HepG2 (cell line): ENCODE data around the gene ENTPD2. TPM values are rescaled to one million over a fixed set of nuclear protein-coding genes. Genes with fewer than 3 reads are reported as not detected.

Experiments used
- AGO1 ChIP-seq: fragments of 200-400 bp; formaldehyde crosslinking; IDR thresholded peaks from 2 replicates; pipeline ENCODE4 v1.6.1; 2017; ENCODE audit warnings: mild to moderate bottlenecking, low read depth, low read length, moderate library complexity; ENCODE audit not compliant: poor library complexity, severe bottlenecking
- AKAP8 ChIP-seq: sonication (generic); formaldehyde crosslinking; IDR thresholded peaks from 2 replicates; pipeline ENCODE4 v1.5.1; 2020; ENCODE audit warnings: mild to moderate bottlenecking, missing genetic modification reagents
- FOXJ3 ChIP-seq: sonication (generic); formaldehyde crosslinking; IDR thresholded peaks from 2 replicates; pipeline ENCODE4 v1.4.0; 2020; ENCODE audit warnings: missing genetic modification reagents, mild to moderate bottlenecking, borderline replicate concordance
- GFI1 ChIP-seq: sonication (generic); formaldehyde crosslinking; IDR thresholded peaks from 2 replicates; pipeline ENCODE4 v1.5.0; 2020; ENCODE audit warnings: missing genetic modification reagents, mild to moderate bottlenecking, borderline replicate concordance
- HNRNPL ChIP-seq: fragments of 200-400 bp; formaldehyde crosslinking; IDR thresholded peaks from 2 replicates; pipeline ENCODE4 v1.6.1; 2017; ENCODE audit warnings: mild to moderate bottlenecking, low read depth, low read length
- NCOA5 ChIP-seq: sonication (generic); formaldehyde crosslinking; IDR thresholded peaks from 2 replicates; pipeline ENCODE4 v1.4.0; 2020; ENCODE audit warnings: missing genetic modification reagents
- PHF5A ChIP-seq: IDR thresholded peaks from one replicate; pipeline ENCODE4 v1.6.1; 2018; ENCODE audit warnings: low read depth, missing genetic modification reagents; ENCODE audit not compliant: unreplicated experiment
- RXRA ChIP-seq: sonication (generic); formaldehyde crosslinking; IDR thresholded peaks from 2 replicates; pipeline ENCODE4 v1.5.1; 2020; ENCODE audit warnings: missing genetic modification reagents
- SALL2 ChIP-seq: sonication (generic); formaldehyde crosslinking; IDR thresholded peaks from 2 replicates; pipeline ENCODE4 v1.8.1; 2023; ENCODE audit warnings: mild to moderate bottlenecking, missing genetic modification reagents, inconsistent platforms
- SRSF4 ChIP-seq: fragments of 200-400 bp; formaldehyde crosslinking; IDR thresholded peaks from one replicate; pipeline ENCODE4 v1.6.1; 2018; ENCODE audit warnings: mild to moderate bottlenecking, low read depth, low read length, moderate library complexity; ENCODE audit not compliant: poor library complexity, severe bottlenecking
- YEATS2 ChIP-seq: sonication (generic); formaldehyde crosslinking; IDR thresholded peaks from 2 replicates; pipeline ENCODE4 v1.4.0; 2020; ENCODE audit warnings: missing genetic modification reagents, borderline replicate concordance
- ZNF10 ChIP-seq: sonication (generic); formaldehyde crosslinking; IDR thresholded peaks from 2 replicates; pipeline ENCODE4 v1.4.0; 2020; ENCODE audit warnings: mild to moderate bottlenecking, low read depth, missing genetic modification reagents, borderline replicate concordance
- ZNF446 ChIP-seq: sonication (generic); formaldehyde crosslinking; IDR thresholded peaks from 2 replicates; pipeline ENCODE4 v1.5.0; 2020; ENCODE audit warnings: mild to moderate bottlenecking, missing genetic modification reagents
- ZNF709 ChIP-seq: sonication (generic); formaldehyde crosslinking; IDR thresholded peaks from 2 replicates; pipeline ENCODE4 v1.5.0; 2020; ENCODE audit warnings: mild to moderate bottlenecking, missing genetic modification reagents
- ZNF749 ChIP-seq: sonication (generic); formaldehyde crosslinking; IDR thresholded peaks from 2 replicates; pipeline ENCODE4 v1.8.0; 2022; ENCODE audit warnings: mild to moderate bottlenecking, missing genetic modification reagents, moderate library complexity, borderline replicate concordance
- polyA plus RNA-seq, 8 experiments: library from polyadenylated mRNA; depleted of rRNA in 3 of 8; stranded (reverse) in 7 of 8; unstranded in 1 of 8; fragments of >200 nt; fragmentation: Illumina TruSeq in 4 of 8; extraction: Trizol in 4 of 8; gene quantifications; 2 replicates each; pipeline versions ENCODE4 v1.2.1 to v1.2.3, GENCODE V29; 2011 to 2016; ENCODE audit warnings: low read depth in 4 of 8, missing spikeins in 1 of 8, mixed read lengths in 1 of 8; ENCODE audit not compliant: insufficient read depth in 1 of 8
- total RNA-seq, 5 experiments: library from RNA; depleted of rRNA; stranded (reverse); fragments of >200 nt; fragmentation: Illumina TruSeq; extraction: Trizol; gene quantifications; 2 replicates each; pipeline ENCODE4 v1.2.3, GENCODE V29; 2016; ENCODE audit warnings: low read depth in 1 of 5
- TF ChIP-seq, protein P1 (sequence below): sonication (generic); formaldehyde crosslinking; IDR thresholded peaks from 2 replicates; pipeline ENCODE4 v1.4.0; 2020; ENCODE audit warnings: missing genetic modification reagents, mild to moderate bottlenecking, borderline replicate concordance
- TF ChIP-seq, protein P2 (sequence below): IDR thresholded peaks from 2 replicates; pipeline ENCODE4 v1.4.0; 2020; ENCODE audit warnings: mild to moderate bottlenecking, missing genetic modification reagents
- TF ChIP-seq, protein P3 (sequence below): sonication (generic); formaldehyde crosslinking; IDR thresholded peaks from 2 replicates; pipeline ENCODE4 v1.4.0; 2020; ENCODE audit warnings: missing genetic modification reagents, borderline replicate concordance

Gene ENTPD2
- total and polyA plus RNA-seq, 2 of the 13 experiments (the other 11 are each of a cell fraction or from before 2014, with no cell fraction given) = 0.95 to 3.2 TPM

DNA sequence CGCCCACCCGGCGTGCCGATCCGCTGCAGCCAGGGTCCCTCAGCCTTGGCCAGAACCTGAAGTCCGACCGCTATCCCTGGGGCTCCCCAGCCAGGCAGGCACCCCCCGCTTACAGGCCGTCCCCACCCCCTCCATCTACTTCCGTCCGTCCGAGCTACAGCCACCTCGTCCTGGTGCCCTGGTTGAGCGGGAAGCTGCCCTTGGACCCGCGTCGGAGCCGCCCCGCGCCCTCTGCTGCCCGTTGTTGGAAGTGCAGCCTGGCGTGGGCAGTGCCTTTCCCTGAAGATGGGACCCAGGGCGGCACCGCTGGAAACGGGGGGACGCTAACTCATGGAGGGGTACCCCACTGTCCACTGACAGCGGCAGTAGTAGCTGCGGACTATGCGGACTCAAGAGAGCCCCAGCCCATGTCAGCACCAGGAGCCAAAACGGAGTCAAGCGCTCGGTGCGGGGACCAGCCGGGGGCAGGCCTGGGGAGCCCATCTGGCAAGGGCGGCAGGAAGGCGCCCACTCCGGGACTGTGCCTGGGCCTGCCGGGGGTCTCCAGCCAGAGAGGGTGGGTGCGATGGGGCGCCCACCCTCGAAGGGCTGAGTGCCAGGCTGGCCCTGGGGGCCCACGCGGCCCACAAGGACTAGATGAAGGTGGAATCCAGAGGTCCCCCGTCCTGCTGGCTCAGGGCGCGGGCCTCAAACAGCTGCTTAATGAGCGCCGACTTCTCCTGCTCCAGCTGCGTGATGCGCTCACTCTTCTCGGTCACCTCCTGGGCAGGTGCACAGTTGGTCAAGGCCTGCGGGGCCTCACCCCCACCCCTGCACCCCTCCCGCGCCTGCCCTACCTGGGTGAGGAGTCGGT, 10.4 kb upstream of the ENTPD2 start (continued):
- TF ChIP-seq, protein P1, sequence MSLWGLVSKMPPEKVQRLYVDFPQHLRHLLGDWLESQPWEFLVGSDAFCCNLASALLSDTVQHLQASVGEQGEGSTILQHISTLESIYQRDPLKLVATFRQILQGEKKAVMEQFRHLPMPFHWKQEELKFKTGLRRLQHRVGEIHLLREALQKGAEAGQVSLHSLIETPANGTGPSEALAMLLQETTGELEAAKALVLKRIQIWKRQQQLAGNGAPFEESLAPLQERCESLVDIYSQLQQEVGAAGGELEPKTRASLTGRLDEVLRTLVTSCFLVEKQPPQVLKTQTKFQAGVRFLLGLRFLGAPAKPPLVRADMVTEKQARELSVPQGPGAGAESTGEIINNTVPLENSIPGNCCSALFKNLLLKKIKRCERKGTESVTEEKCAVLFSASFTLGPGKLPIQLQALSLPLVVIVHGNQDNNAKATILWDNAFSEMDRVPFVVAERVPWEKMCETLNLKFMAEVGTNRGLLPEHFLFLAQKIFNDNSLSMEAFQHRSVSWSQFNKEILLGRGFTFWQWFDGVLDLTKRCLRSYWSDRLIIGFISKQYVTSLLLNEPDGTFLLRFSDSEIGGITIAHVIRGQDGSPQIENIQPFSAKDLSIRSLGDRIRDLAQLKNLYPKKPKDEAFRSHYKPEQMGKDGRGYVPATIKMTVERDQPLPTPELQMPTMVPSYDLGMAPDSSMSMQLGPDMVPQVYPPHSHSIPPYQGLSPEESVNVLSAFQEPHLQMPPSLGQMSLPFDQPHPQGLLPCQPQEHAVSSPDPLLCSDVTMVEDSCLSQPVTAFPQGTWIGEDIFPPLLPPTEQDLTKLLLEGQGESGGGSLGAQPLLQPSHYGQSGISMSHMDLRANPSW (CRISPR knock-in tag) = no peak
- peak; percentile 85; the same call in 1 of the 2 replicates for TF ChIP-seq HNRNPL
- no peak for TF ChIP-seq AKAP8 (CRISPR knock-in tag)
- TF ChIP-seq PHF5A (CRISPR knock-in tag) = no peak
- no peak for TF ChIP-seq SALL2 (CRISPR knock-in tag)
- no peak for TF ChIP-seq GFI1 (CRISPR knock-in tag)
- TF ChIP-seq RXRA (CRISPR knock-in tag) = no peak
- TF ChIP-seq, protein P2, sequence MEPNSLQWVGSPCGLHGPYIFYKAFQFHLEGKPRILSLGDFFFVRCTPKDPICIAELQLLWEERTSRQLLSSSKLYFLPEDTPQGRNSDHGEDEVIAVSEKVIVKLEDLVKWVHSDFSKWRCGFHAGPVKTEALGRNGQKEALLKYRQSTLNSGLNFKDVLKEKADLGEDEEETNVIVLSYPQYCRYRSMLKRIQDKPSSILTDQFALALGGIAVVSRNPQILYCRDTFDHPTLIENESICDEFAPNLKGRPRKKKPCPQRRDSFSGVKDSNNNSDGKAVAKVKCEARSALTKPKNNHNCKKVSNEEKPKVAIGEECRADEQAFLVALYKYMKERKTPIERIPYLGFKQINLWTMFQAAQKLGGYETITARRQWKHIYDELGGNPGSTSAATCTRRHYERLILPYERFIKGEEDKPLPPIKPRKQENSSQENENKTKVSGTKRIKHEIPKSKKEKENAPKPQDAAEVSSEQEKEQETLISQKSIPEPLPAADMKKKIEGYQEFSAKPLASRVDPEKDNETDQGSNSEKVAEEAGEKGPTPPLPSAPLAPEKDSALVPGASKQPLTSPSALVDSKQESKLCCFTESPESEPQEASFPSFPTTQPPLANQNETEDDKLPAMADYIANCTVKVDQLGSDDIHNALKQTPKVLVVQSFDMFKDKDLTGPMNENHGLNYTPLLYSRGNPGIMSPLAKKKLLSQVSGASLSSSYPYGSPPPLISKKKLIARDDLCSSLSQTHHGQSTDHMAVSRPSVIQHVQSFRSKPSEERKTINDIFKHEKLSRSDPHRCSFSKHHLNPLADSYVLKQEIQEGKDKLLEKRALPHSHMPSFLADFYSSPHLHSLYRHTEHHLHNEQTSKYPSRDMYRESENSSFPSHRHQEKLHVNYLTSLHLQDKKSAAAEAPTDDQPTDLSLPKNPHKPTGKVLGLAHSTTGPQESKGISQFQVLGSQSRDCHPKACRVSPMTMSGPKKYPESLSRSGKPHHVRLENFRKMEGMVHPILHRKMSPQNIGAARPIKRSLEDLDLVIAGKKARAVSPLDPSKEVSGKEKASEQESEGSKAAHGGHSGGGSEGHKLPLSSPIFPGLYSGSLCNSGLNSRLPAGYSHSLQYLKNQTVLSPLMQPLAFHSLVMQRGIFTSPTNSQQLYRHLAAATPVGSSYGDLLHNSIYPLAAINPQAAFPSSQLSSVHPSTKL (CRISPR knock-in tag) = 0 out of 2 replicates have a peak, but pooled peaks have one; percentile 22
- TF ChIP-seq AGO1 = peak; percentile 56
- TF ChIP-seq NCOA5 (CRISPR knock-in tag) = no peak
- 0 out of 2 replicates have a peak, but pooled peaks have one; percentile 43 for TF ChIP-seq YEATS2
- TF ChIP-seq, protein P3, sequence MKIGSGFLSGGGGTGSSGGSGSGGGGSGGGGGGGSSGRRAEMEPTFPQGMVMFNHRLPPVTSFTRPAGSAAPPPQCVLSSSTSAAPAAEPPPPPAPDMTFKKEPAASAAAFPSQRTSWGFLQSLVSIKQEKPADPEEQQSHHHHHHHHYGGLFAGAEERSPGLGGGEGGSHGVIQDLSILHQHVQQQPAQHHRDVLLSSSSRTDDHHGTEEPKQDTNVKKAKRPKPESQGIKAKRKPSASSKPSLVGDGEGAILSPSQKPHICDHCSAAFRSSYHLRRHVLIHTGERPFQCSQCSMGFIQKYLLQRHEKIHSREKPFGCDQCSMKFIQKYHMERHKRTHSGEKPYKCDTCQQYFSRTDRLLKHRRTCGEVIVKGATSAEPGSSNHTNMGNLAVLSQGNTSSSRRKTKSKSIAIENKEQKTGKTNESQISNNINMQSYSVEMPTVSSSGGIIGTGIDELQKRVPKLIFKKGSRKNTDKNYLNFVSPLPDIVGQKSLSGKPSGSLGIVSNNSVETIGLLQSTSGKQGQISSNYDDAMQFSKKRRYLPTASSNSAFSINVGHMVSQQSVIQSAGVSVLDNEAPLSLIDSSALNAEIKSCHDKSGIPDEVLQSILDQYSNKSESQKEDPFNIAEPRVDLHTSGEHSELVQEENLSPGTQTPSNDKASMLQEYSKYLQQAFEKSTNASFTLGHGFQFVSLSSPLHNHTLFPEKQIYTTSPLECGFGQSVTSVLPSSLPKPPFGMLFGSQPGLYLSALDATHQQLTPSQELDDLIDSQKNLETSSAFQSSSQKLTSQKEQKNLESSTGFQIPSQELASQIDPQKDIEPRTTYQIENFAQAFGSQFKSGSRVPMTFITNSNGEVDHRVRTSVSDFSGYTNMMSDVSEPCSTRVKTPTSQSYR = no peak
- no peak for TF ChIP-seq FOXJ3
- TF ChIP-seq ZNF709 (CRISPR knock-in tag) = no peak
- TF ChIP-seq ZNF446 (CRISPR knock-in tag) = no peak
- TF ChIP-seq ZNF749 (CRISPR knock-in tag) = 0 out of 2 replicates have a peak, but pooled peaks have one; percentile 39
- TF ChIP-seq SRSF4 = no peak
- no peak for TF ChIP-seq ZNF10 (CRISPR knock-in tag)
